Pons (tissue), 1 donor: ENCODE measurements around the gene DIDO1.

ENCODE experiments used
- DNase-seq: peaks from one replicate; pipeline ENCODE4 v3.0.0-alpha.2; 2016; ENCODE audit warnings: low spot score

Gene DIDO1

GRCh38 chr20:62910777-62911497, 15.4 kb downstream of the DIDO1 start:
- DNase-seq = no peak

GRCh38 chr20:62910217-62910766, 16.0 kb downstream of the DIDO1 start:
- DNase-seq = no peak

- DNase-seq = no peak
Observed at GRCh38 chr20:62908971-62909791, 17.1 kb downstream of the DIDO1 start.

GRCh38 chr20:62907384-62908317, 18.7 kb downstream of the DIDO1 start:
- DNase-seq = no peak

- no peak for DNase-seq
Observed at GRCh38 chr20:62906647-62907375, 19.5 kb downstream of the DIDO1 start.

- DNase-seq = no peak
Observed at GRCh38 chr20:62906209-62906608, 20.1 kb downstream of the DIDO1 start.

- no peak for DNase-seq
Observed at GRCh38 chr20:62905536-62906117, 20.7 kb downstream of the DIDO1 start.

- DNase-seq = no peak
Observed at GRCh38 chr20:62902926-62903615, 23.2 kb downstream of the DIDO1 start.

- DNase-seq = no peak
Observed at GRCh38 chr20:62901891-62902290, 24.4 kb downstream of the DIDO1 start.

GRCh38 chr20:62900692-62901584, 25.4 kb downstream of the DIDO1 start:
- DNase-seq = no peak

GRCh38 chr20:62900052-62900691, 26.1 kb downstream of the DIDO1 start:
- peak; percentile 66 for DNase-seq

GRCh38 chr20:62899633-62900051, 26.7 kb downstream of the DIDO1 start:
- no peak for DNase-seq

GRCh38 chr20:62898970-62899632, 27.2 kb downstream of the DIDO1 start:
- DNase-seq = no peak

GRCh38 chr20:62898093-62898964, 28.0 kb downstream of the DIDO1 start:
- no peak for DNase-seq

GRCh38 chr20:62897666-62898065, 28.6 kb downstream of the DIDO1 start:
- DNase-seq = no peak

- DNase-seq = no peak
Observed at GRCh38 chr20:62896526-62896925, 29.8 kb downstream of the DIDO1 start.

GRCh38 chr20:62895539-62895938, 30.8 kb downstream of the DIDO1 start:
- DNase-seq = no peak
